Astrocyte (in vitro differentiated cells and primary cell): Measurements from ENCODE around the gene TICRR. TPM values are rescaled to one million over a fixed set of nuclear protein-coding genes. Genes with fewer than 3 reads are reported as not detected.
A peak's percentile ranks its signal among the peaks of the same experiment; 100 is the strongest.

Source experiments
- DNase-seq: peaks from one replicate; pipeline ENCODE4 v3.0.0-alpha.2; 2010; ENCODE audit warnings: low read depth
- FAIRE-seq: peaks from 2 replicates; lab custom pipeline; 2011; peaks lifted over from hg19 to GRCh38; lab: Jason Lieb, UNC
- H2AFZ ChIP-seq: 2 replicates; pipeline ENCODE4 v1.6.0; 2012; ENCODE audit warnings: low read depth, low read length, inconsistent platforms
- H3K27ac ChIP-seq: 2 replicates; pipeline ENCODE4 v1.5.1; 2011; ENCODE audit warnings: low read depth, low read length, inconsistent platforms
- H3K27me3 ChIP-seq: 2 replicates; pipeline ENCODE4 v1.6.0; 2011; ENCODE audit warnings: low read length, inconsistent platforms; ENCODE audit not compliant: insufficient read depth
- H3K36me3 ChIP-seq: 2 replicates; pipeline ENCODE4 v1.5.1; 2011; ENCODE audit warnings: low read length, inconsistent platforms; ENCODE audit not compliant: insufficient read depth
- H3K4me1 ChIP-seq: 2 replicates; pipeline ENCODE4 v1.5.1; 2011; ENCODE audit warnings: low read length, inconsistent platforms; ENCODE audit not compliant: insufficient read depth
- H3K4me2 ChIP-seq: 2 replicates; pipeline ENCODE4 v1.6.0; 2012; ENCODE audit warnings: low read length, inconsistent platforms
- H3K4me3 ChIP-seq: 2 replicates; pipeline ENCODE4 v1.5.1; 2011; ENCODE audit warnings: low read depth, mild to moderate bottlenecking, low read length, inconsistent platforms; ENCODE audit not compliant: insufficient read depth
- H3K79me2 ChIP-seq: 2 replicates; pipeline ENCODE4 v1.6.0; 2012; ENCODE audit warnings: mild to moderate bottlenecking, low read length, inconsistent platforms; ENCODE audit not compliant: insufficient read depth
- H3K9ac ChIP-seq: 2 replicates; pipeline ENCODE4 v1.6.0; 2012; ENCODE audit warnings: mild to moderate bottlenecking, low read length, inconsistent platforms
- H3K9me3 ChIP-seq: 2 replicates; pipeline ENCODE4 v1.5.1; 2012; ENCODE audit warnings: low read depth, mild to moderate bottlenecking, low read length, inconsistent platforms; ENCODE audit not compliant: insufficient read depth
- H4K20me1 ChIP-seq: 2 replicates; pipeline ENCODE4 v1.6.0; 2012; ENCODE audit warnings: low read length, inconsistent platforms; ENCODE audit not compliant: insufficient read depth
- H3K27ac Mint-ChIP-seq: one replicate; pipeline ENCODE4 v1.8.0; 2021; ENCODE audit warnings: mild to moderate bottlenecking, mixed read lengths; ENCODE audit not compliant: unreplicated experiment
- H3K27me3 Mint-ChIP-seq: one replicate; pipeline ENCODE4 v1.8.0; 2021; ENCODE audit warnings: low read depth, mixed read lengths; ENCODE audit not compliant: unreplicated experiment
- H3K36me3 Mint-ChIP-seq: one replicate; pipeline ENCODE4 v1.8.0; 2021; ENCODE audit warnings: low read depth, mixed read lengths; ENCODE audit not compliant: unreplicated experiment
- H3K4me1 Mint-ChIP-seq: one replicate; pipeline ENCODE4 v1.8.0; 2021; ENCODE audit warnings: low read depth, mixed read lengths; ENCODE audit not compliant: unreplicated experiment
- H3K4me3 Mint-ChIP-seq: one replicate; pipeline ENCODE4 v1.8.0; 2021; ENCODE audit warnings: mild to moderate bottlenecking, moderate library complexity, mixed read lengths; ENCODE audit not compliant: unreplicated experiment
- H3K9me3 Mint-ChIP-seq: one replicate; pipeline ENCODE4 v1.8.0; 2021; ENCODE audit warnings: mild to moderate bottlenecking, mixed read lengths; ENCODE audit not compliant: unreplicated experiment
- EZH2 ChIP-seq: IDR thresholded peaks from 2 replicates; pipeline ENCODE4 v1.6.1; 2012; ENCODE audit warnings: mild to moderate bottlenecking, low read length, inconsistent platforms; ENCODE audit not compliant: insufficient read depth
- total RNA-seq: library from RNA; stranded (reverse); gene quantifications from 2 replicates; pipeline ENCODE4 v1.2.1, GENCODE V29; 2021
- TF ChIP-seq, protein P1 (sequence below): IDR thresholded peaks from 2 replicates; pipeline ENCODE4 v1.5.1; 2011; ENCODE audit warnings: low read depth, mild to moderate bottlenecking, inconsistent platforms, low read length, moderate library complexity; ENCODE audit not compliant: insufficient read depth

Gene TICRR
- total RNA-seq, 1 donor from 2014 or later, result 2.9 TPM

DNA sequence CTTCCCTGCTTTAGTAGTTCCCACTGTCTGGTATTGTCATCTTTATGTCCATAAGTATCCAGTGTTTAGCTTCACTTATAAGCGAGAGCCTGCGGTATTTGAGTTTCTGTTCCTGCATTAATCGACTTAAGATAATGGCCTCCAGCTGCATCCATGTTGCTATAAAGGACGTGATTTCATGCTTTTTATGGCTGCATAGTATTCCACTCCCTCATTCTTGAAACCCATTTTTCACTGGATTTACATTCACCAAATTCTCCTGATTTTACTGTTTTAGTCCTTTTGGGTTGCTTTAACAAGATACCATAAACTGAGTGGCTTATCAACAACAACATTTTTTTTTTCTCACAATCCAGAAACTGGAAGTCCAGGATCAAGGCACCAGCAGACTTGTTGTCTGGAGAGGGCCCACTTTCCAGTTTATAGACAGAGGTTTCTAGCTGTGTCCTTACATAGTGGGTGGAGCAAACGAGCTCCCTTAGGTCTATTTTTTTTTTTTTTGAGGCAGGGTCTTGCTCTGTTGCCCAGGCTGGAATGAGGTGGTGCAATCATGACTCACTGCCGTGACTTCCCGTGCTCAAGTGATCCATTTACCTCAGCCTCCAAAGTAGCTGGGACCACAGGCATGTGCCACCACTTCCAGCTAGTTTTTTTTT is 6.1 kb upstream of the TICRR start:
- Mint-ChIP-seq H3K27ac (no peak overlapping the region), H3K4me1 (peaks cover 3% of the 10 kb centered on the region), H3K36me3 (no peaks in the 10 kb centered on the region), H3K27me3 (peaks cover 7% of the 10 kb centered on the region), H3K9me3 (peaks cover 4% of the 10 kb centered on the region), H3K4me3 (no peak overlapping the region)
- no peaks in the 10 kb centered on the region for H3K79me2 ChIP-seq
- H3K9ac ChIP-seq, result no peak overlapping the region
- no peak overlapping the region for H3K4me2 ChIP-seq
- no peaks in the 10 kb centered on the region for H3K36me3 ChIP-seq
- peaks cover 2% of the 10 kb centered on the region for H3K27me3 ChIP-seq
- no peaks in the 10 kb centered on the region for H3K4me1 ChIP-seq
- no peaks in the 10 kb centered on the region for H4K20me1 ChIP-seq
- no peak overlapping the region for H3K27ac ChIP-seq
- DNase-seq (no peak), FAIRE-seq (no peak)
- H3K4me3 ChIP-seq, result no peak overlapping the region
- peaks cover 5% of the 10 kb centered on the region for H3K9me3 ChIP-seq
- no peak overlapping the region for H2AFZ ChIP-seq
- TF ChIP-seq EZH2, result no peak
- TF ChIP-seq, protein P1, sequence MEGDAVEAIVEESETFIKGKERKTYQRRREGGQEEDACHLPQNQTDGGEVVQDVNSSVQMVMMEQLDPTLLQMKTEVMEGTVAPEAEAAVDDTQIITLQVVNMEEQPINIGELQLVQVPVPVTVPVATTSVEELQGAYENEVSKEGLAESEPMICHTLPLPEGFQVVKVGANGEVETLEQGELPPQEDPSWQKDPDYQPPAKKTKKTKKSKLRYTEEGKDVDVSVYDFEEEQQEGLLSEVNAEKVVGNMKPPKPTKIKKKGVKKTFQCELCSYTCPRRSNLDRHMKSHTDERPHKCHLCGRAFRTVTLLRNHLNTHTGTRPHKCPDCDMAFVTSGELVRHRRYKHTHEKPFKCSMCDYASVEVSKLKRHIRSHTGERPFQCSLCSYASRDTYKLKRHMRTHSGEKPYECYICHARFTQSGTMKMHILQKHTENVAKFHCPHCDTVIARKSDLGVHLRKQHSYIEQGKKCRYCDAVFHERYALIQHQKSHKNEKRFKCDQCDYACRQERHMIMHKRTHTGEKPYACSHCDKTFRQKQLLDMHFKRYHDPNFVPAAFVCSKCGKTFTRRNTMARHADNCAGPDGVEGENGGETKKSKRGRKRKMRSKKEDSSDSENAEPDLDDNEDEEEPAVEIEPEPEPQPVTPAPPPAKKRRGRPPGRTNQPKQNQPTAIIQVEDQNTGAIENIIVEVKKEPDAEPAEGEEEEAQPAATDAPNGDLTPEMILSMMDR, result no peak

DNA sequence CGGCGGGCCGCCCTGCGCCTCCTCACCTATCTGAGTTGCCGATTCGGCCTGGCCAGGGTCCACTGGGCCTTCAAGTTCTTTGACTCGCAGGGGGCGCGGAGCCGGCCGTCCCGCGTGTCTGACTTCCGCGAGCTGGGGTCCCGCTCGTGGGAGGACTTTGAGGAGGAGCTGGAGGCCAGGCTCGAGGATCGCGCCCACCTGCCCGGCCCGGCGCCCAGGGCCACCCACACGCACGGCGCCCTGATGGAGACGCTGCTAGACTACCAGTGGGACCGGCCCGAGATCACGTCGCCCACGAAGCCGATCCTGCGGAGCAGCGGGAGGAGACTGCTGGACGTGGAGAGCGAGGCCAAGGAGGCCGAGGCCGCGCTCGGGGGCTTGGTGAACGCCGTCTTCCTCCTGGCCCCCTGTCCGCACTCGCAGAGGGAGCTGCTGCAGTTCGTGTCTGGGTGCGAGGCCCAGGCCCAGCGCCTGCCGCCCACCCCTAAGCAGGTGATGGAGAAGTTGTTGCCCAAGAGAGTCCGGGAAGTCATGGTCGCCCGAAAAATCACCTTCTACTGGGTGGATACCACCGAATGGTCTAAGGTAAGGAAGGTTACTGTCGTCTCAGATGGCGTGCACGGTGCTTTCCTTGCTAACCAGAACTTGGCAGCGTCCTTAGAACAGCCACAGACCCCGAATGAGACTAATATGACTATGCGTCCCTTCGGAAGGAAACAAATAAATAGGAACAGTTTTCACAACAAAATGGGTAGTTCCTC is 567 bp downstream of the TICRR start:
- no peak for DNase-seq
- H3K4me3 Mint-ChIP-seq, result peak overlapping the region; percentile 85
- peak overlapping the region; percentile 90 for H2AFZ ChIP-seq
- H4K20me1 ChIP-seq, result no peaks in the 10 kb centered on the region
- no peaks in the 10 kb centered on the region for H3K36me3 Mint-ChIP-seq
- peak overlapping the region; percentile 43 for H3K27ac ChIP-seq
- no peak for TF ChIP-seq EZH2
- TF ChIP-seq, protein P1, result no peak
- no peak overlapping the region for H3K27ac Mint-ChIP-seq
- H3K27me3 ChIP-seq, result no peaks in the 10 kb centered on the region
- no peaks in the 10 kb centered on the region for H3K9me3 Mint-ChIP-seq
- H3K36me3 ChIP-seq, result no peaks in the 10 kb centered on the region
- H3K9me3 ChIP-seq, result no peaks in the 10 kb centered on the region
- H3K4me1 ChIP-seq, result peaks cover 6% of the 10 kb centered on the region
- H3K79me2 ChIP-seq, result peaks cover 54% of the 10 kb centered on the region
- H3K9ac ChIP-seq, result peak overlapping the region; percentile 80
- FAIRE-seq, result no peak
- peak overlapping the region; percentile 97 for H3K4me2 ChIP-seq
- H3K4me1 Mint-ChIP-seq, result peaks cover 3% of the 10 kb centered on the region
- no peaks in the 10 kb centered on the region for H3K27me3 Mint-ChIP-seq
- peak overlapping the region; percentile 92 for H3K4me3 ChIP-seq

DNA sequence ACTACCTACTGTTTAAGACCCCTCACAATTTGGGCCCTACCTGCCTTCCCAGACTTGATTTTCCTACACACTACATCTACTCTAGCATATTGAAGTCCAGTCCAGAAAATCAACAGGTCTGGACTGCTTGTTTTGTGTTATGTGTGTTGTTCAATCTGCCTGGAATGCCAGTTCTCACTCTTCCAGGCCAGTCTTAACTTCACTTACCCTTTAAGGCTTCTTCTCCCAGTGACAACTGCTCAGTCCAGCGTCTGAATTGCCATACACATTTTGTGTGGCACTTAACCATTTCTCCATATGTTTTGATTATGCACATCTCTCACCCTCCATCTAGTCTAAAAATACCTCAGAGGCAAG is 1.1 kb downstream of the TICRR start:
- FAIRE-seq (no peak), DNase-seq (no peak)
- no peaks in the 10 kb centered on the region for H4K20me1 ChIP-seq
- peak overlapping the region; percentile 92 for H3K4me3 ChIP-seq
- no peaks in the 10 kb centered on the region for H3K36me3 ChIP-seq
- peak overlapping the region; percentile 85 for H3K4me3 Mint-ChIP-seq
- H3K27ac Mint-ChIP-seq, result no peak overlapping the region
- no peaks in the 10 kb centered on the region for H3K27me3 ChIP-seq
- peak overlapping the region; percentile 97 for H3K4me2 ChIP-seq
- H3K4me1 Mint-ChIP-seq, result peaks cover 3% of the 10 kb centered on the region
- H3K27ac ChIP-seq, result peak overlapping the region; percentile 43
- H3K79me2 ChIP-seq, result peaks cover 59% of the 10 kb centered on the region
- H2AFZ ChIP-seq, result peak overlapping the region; percentile 90
- H3K9me3 ChIP-seq, result no peaks in the 10 kb centered on the region
- no peaks in the 10 kb centered on the region for H3K9me3 Mint-ChIP-seq
- peaks cover 6% of the 10 kb centered on the region for H3K4me1 ChIP-seq
- no peaks in the 10 kb centered on the region for H3K36me3 Mint-ChIP-seq
- TF ChIP-seq EZH2, result no peak
- TF ChIP-seq, protein P1, result no peak
- peak overlapping the region; percentile 80 for H3K9ac ChIP-seq
- no peaks in the 10 kb centered on the region for H3K27me3 Mint-ChIP-seq
